HG02623 (cell line): ENCODE data around the gene CD47.

Experiments
- ATAC-seq: cut with Tn5 transposase; IDR thresholded peaks from one replicate; pipeline ENCODE4 v1.9.1; 2021; ENCODE audit warnings: moderate library complexity; ENCODE audit not compliant: unreplicated experiment

The CD47 gene

DNA sequence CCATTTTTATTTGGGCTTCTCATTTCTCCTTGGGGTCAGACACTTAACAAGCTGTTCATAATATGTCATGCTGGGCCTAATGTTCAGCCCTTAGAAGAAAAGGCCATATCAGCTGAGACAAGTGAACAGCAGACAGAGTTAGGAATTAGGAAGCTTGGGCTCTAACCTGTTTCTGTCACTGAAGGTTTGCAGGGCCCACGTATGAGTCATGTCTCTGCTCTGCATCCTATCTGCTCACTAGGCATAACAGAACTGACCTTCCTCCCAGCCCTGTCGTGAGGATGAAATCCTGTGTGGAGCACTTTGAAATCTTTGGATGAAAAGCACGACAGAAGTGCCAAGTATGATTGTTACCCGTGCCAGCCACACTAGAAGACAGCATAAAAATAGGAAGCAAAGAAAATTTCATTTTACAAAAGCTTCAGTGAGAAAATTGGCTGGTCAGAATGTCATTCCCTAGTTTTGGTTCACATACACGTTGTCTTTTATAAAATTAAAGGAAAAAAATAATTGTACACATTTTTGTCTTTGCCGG, 26.5 kb upstream of the CD47 start:
- ATAC-seq: no peak

DNA sequence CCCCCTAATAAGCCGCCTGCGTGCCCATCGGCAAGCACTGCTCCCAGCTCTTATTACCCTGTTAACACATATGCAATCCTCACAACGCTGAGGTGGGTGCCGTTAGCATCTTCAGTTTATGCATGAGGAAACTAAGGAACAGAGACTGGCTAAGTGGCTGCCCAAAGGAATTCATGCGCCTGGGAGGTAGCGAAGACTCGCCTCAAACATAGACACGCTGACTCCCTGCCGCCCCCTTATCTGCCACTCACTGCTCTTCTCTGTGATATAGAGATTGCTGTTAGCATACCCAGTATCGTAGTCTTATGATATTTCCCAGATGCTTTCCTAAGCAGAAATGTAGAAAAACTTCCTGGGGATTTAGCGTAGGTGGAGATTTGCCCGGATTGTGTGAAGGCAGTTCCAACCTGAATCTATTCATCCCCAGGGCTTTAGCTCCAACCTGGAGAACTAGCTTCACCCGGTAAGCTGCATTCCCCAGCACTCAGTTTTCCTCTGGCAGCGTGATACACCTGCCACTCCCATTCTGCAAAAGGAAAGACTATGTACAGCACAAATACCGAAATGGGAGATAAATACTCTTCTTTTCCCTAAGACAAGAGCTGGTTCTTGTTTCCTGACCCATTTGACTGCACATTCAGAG, 23.7 kb upstream of the CD47 start:
- ATAC-seq: no peak

DNA sequence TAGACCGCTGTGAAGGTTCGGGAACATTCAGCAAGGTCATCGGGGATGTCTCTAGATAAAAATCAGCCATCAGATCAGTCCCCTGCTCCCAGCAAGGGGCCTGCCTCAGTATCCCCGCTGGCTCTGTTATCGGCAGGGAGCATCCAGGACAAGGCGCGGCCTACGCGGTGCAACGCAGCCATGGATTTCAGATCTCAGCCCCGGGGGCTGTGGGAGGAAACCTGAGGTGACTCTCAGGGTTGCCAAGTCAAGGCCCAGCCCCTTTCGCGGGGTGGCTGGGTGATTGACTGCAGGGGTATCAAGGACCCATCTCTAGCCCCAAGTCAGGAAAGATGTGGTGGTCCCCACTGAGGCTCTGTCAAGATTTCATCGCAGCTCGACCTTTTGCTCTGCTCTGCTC, 23.1 kb upstream of the CD47 start:
- no peak for ATAC-seq

DNA sequence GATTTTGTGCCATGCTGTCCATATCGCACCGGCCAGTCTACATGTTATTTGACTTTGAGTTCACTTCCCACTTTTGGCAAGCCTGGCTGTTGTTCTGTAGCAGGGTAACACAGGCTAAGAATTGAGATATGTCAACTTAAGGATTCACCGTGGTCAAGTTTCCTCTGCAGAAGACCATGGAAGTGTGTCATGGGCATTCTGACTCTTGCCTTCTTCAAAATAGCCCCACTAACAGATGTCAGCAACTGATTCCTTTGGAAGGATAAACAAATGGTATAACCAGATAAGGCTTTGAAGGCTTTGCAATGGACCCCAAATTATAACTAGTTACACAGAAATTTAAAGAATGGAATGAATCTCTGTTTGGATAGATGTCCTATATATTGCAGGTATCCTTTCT, 20.1 kb upstream of the CD47 start:
- ATAC-seq: no peak

- no peak for ATAC-seq
Observed at GRCh38 chr3:108108416-108108815, 17.6 kb upstream of the CD47 start.

DNA sequence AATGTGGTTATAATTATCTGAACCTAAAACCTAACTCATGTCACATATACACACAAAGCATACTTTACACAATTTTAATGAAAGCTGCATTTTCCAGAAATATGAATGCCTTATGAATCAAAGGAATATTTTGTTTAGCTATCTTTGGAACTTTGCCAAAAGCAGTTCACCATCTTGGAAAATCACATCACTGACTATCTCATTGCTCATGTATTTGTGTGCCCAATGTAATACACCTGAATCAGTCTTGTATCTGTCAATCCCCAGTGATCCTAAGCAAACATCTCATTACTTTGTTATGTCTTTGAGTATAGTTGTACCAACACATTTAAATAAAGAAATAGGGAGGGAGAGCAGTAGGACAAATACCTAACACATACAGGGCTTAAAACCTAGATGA, 15.6 kb upstream of the CD47 start:
- ATAC-seq: no peak

DNA sequence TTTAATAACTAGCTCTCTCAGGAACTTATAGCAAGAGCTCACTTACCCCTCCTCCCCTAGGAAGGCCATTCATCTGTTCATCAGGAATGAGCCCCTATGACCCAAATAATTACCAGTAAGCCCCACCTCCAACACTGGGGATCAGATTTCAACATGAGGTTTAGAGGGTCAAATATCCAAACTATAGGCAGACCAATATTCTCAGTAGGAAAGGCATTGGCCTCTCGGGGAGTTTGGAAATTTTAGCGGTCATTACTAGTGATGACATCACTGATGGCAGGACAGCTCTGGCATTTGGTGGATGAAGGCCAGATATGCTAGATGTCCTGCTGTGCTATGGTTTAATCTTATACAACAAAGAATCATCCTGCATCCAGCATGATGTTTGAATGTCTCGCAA, 15.2 kb upstream of the CD47 start:
- no peak for ATAC-seq

DNA sequence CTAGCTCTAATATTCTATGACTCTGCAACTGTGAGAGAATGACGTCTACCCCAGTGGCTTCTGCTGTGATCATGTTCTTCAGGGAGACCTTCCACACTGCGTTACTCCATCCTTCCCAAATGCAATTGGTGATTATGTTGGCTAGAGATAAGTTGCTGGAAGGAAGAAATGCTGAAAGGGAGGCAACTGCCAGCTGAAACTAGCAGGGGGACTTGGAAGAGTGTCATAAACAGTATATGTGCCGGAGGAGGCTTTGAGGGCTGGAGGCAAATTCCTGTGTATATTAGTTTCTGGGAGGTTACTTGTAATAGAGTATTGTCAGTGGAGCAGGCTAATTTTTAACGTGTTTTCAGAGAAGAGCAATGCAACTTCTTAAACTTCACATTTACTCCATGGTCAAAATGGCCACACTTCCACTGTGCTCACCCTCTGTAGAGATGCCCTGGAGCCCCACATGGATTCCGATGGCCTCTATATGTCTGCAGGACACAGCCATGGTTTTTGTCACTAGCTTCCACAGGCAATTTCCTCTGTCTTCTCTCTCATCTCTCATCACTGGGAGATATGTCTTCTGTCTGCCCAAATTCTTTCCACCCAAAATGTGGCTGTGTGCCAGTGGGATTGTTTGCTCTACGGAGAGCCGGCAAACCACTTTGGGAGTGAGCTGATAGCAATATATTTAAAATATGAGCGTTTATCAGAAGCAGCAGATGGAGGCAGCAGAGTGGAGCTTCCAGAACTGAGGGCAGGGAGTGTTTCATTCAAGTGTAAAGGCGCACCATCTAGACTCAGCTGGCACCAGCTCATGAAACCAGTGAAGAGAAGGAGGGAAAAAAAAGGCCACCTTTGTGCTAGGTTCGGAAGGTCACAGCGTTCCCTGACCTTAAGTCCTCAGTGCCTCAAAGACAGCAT, 13.3 kb upstream of the CD47 start:
- ATAC-seq: no peak

DNA sequence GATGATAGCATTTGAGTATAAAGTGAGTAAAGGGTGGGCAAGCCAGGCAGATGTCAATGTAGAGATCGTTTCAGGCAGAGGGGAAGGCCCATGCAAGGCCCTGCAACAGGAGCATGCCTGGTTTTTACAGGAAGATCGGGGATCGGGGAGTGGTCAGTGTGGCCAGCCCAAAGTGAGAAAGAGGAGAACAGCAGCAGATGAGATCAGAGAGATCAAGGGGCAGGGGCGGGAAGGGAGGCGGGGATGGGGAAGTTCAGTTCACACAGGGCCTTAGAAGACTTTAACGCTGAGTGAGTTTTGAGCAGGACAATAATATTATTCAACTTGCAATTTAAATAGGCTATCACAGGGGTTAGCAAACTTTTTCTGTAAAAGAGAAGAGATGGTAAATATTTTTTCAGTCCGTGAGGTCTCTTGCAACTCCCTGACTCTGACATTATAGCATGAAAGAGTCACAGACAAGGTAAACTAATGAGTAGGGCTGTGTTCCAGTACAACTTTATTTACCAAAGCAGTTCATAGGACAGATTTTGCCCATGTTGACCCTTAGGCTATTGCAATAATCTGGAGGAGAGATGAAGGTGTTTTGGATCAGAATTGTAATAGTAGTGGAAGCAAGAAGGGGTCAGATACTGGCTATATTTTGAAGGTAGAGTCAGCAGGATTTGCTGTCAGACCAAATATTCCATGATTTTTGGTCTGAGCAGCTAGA, 12.4 kb upstream of the CD47 start:
- ATAC-seq: no peak

- ATAC-seq: no peak
Observed at GRCh38 chr3:108102420-108103039, 11.7 kb upstream of the CD47 start.

- peak; percentile 88 for ATAC-seq
Observed at GRCh38 chr3:108100906-108101660, 10.3 kb upstream of the CD47 start.

GRCh38 chr3:108099679-108100428, 9.0 kb upstream of the CD47 start:
- no peak for ATAC-seq

GRCh38 chr3:108099244-108099643, 8.4 kb upstream of the CD47 start:
- ATAC-seq: no peak

DNA sequence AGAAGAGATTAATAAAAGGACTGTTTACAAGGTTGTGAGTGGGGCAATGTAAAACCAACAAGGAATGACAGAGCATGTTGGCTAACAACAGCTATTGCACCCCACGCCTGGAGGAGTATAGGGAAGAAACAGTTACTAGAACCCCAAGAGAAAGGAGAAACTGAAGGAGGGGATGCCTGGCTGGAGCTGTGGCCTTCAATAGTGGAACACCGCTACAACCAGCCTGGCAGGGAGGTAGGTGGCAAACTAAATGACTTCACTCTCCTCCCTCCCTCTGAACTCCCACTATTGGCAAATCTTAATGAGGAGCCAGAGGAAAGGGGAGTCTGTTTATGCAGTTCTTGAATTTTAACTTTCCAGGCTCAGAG, 7.2 kb upstream of the CD47 start:
- no peak for ATAC-seq

- ATAC-seq: no peak
Observed at GRCh38 chr3:108097322-108098002, 6.6 kb upstream of the CD47 start.

- no peak for ATAC-seq
Observed at GRCh38 chr3:108096532-108097321, 5.9 kb upstream of the CD47 start.

DNA sequence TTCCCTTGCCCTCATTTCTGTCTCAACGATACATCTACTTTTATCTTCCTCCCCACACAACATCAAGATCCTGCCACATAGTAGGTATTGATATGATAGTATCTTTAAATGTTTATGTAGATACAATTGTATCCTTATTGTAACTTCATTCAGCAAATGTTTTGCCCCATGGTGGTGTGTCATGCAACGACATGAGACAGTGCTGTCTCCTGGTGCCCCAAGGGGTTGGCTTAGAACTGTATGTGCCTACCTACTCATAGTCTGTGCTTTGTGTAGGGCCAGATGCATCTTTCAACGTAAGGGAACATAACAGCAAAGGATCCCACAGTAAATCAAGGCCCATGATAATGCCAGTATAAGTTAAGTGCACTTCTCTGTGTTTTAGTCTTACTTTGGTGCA, 2.8 kb upstream of the CD47 start:
- no peak for ATAC-seq

- no peak for ATAC-seq
Observed at GRCh38 chr3:108093021-108093420, 2.2 kb upstream of the CD47 start.
